UCSD-AML1 (cell line): ENCODE measurements around the gene FBXW8.
"Not testable (repeated sequence)": the region's sequence is repeated elsewhere in the genome, so short reads cannot be mapped to it uniquely, and the experiment has no call there.

Experiments used
- DNase-seq: peaks from one replicate; lab custom pipeline; 2025; ENCODE audit not compliant: unreplicated experiment; lab: John Stamatoyannopoulos, UW

FBXW8 gene

DNA sequence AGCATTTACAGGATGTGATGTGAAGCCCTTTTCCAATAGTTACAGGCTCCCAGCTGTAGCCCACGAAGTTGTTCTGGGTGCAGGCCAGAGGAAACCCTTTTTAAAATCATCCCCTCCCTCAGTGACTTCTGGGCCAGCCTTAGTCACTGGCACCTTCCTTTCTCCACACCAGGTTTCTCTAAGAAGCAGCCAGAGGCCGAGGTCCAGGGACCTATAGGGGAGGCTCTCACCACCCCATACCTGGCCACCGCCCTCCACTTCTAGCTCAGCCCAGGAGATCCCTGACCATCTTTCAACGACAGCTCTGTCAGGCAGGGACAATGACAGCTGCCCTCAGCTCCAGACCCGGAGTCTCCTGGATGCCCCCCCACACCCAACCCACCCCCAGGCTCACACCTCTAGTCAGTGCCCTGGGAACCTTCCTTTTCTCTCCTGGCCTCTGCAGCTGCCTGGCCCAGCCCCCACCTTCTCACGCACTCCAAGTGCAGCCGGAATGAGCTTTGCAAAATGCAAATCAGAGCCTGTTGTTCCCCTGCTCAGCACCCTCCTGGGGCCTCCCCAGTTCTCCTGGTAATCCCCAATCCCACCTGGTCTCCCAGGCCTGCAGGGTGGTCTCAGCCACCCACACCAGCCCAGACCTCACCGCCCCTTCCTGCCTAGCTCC lies 141.8 kb downstream of the FBXW8 start:
- DNase-seq, result no peak

DNA sequence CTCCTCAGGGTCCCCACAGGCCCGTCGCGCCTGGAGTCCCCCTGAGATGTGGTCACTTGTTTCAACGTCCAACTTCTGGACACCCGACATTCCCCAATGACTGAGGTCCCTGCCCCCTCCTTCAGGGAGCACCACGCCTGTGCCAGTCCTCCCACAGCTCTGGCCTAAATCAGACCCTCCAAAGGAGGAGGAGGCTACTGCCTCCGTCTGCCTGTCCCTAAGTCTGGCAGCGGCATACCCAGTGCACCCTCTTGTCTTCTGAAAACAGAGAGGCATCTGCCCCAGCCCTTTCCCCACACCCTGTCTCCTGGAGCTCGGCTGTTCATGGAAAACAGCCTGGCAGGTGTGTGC lies 142.3 kb downstream of the FBXW8 start:
- no peak for DNase-seq

- no peak for DNase-seq
Observed at GRCh38 chr12:117053597-117054201, 142.9 kb downstream of the FBXW8 start.

DNA sequence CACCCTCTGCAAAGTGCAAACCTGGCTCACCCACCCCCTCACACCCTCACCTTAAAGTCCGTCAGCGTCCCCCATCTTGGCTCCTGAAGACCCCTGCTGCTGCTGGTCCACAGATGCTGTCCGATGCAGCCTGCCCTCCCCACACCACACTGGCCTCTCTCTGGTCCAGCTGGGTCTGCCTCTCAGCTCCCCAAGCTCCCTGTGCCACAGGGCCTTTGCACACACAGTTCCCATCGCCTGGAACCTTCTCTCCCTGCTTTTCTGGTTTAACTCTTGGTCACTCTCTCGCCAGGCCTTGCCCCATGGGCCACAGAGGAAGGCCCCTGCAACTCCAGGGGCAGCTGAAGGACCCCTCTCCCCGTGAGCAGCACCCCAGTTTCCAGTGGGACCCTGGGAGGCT lies 143.5 kb downstream of the FBXW8 start:
- DNase-seq, result no peak

DNA sequence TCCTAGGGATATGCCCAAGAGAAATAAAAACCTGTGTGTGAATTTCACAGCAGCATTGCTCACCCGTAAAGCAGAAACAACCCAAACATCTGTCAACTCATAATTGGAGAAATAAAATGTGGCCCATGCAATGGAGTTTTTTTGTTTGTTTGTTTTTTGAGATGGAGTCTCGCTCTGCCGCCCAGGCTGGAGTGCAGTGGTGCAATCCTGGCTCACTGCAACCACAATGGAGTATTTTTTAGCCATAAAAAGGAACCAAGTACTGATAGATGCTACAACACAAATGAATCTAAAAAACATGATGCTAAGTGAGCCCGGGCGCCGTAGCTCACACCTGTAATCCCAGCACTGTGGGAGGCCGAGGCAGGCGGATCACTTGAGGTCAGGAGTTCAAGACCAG lies 146.9 kb downstream of the FBXW8 start:
- DNase-seq, result not testable (repeated sequence)

- DNase-seq, result no peak
Observed at GRCh38 chr12:117058442-117059072, 147.8 kb downstream of the FBXW8 start.

- DNase-seq, result no peak
Observed at GRCh38 chr12:117059156-117059555, 148.4 kb downstream of the FBXW8 start.

DNA sequence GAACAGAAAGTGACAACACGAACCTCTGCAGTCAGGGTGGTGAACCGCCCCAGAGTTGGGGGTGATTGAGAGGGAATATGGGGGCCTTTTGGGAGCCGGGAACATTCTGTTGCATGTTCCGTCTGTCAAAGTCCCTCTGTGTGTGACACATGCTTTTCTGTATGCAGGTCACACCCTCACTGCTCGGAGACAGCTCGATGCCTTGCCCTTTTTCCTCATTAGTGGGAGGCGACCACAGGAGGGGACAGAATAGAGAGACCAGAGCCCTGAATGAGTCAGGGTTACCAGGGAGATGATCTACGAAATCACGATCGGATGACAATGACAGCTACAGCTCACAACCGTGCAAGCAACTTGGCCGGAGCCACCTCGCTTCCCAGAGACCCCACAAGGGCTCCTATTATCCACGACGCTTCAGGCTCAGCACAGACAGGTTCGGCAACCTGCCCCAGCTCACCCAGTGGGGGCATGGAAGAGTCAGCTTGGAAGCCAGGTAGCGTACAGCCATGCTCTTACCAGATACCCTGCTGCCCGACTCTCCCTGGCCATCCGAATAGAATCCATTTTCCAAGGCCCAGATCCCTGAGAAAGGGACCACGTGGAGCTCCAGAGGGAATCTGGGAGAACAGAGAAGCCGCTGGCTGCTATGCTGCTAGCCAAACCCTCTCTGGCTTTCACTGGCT lies 149.6 kb downstream of the FBXW8 start:
- DNase-seq, result no peak

GRCh38 chr12:117060929-117061305 lies 150.2 kb downstream of the FBXW8 start:
- peak; percentile 21 for DNase-seq

- DNase-seq, result no peak
Observed at GRCh38 chr12:117061555-117062079, 150.9 kb downstream of the FBXW8 start.

DNA sequence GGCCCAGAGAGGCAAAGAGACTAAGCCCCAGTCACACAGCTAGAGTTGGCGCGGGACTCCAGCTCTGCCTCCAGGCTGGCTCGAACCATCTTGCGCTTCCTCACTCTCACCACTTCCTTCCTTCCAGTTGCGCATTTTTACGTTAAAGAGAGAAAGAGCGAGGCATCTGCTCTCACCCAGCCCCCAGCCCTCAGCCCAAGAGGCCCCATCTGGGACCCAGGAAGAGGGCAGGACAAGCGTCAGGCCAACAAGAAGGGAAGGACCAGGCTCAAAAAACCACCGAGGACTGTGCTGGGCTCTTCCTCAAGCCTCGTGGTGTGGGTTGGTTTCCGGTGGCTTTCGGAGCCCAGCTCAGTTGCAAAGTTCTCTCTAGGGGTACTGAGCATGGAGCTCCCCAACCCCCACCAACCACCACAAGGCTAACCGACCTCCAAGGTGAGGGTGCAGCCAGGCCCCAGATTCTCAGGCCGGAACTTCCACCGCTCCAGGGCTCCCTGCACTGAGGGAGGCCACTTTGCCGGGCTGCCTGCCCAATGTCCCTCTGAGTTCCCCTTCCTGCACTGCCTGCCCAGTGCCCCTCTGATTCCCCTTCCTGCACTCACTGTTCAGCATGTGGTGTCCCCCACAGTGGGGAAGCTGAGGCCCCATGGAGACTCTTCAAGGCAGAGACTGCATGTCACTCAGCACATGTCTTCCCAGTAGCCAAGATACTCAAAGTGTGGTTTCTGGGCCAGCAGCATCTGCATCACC lies 152.6 kb downstream of the FBXW8 start:
- peak; percentile 89 for DNase-seq

- no peak for DNase-seq
Observed at GRCh38 chr12:117064049-117064448, 153.3 kb downstream of the FBXW8 start.

- no peak for DNase-seq
Observed at GRCh38 chr12:117064596-117064995, 153.8 kb downstream of the FBXW8 start.

GRCh38 chr12:117067016-117067415 lies 156.3 kb downstream of the FBXW8 start:
- no peak for DNase-seq

GRCh38 chr12:117067638-117068037 lies 156.9 kb downstream of the FBXW8 start:
- DNase-seq, result no peak

DNA sequence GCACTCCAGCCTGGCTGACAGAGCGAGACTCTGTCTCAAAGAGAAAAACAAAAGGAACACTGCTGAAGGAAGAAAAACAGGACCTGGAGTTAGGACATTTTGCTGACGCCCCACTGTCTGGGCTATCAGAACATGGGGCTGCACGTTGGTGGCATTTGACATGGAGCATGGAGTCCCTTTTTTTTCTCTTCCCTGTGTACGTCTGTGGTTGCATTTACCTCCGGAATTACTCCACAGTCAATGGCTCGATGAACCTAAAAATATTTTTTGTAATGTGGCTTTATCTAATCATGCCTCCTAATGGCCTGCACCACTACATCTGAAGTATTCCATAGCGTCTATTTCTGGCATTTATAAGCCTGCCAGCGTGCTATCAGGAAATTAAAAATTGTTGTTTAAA lies 157.7 kb downstream of the FBXW8 start:
- no peak for DNase-seq

GRCh38 chr12:117069101-117069797 lies 158.5 kb downstream of the FBXW8 start:
- DNase-seq, result no peak

DNA sequence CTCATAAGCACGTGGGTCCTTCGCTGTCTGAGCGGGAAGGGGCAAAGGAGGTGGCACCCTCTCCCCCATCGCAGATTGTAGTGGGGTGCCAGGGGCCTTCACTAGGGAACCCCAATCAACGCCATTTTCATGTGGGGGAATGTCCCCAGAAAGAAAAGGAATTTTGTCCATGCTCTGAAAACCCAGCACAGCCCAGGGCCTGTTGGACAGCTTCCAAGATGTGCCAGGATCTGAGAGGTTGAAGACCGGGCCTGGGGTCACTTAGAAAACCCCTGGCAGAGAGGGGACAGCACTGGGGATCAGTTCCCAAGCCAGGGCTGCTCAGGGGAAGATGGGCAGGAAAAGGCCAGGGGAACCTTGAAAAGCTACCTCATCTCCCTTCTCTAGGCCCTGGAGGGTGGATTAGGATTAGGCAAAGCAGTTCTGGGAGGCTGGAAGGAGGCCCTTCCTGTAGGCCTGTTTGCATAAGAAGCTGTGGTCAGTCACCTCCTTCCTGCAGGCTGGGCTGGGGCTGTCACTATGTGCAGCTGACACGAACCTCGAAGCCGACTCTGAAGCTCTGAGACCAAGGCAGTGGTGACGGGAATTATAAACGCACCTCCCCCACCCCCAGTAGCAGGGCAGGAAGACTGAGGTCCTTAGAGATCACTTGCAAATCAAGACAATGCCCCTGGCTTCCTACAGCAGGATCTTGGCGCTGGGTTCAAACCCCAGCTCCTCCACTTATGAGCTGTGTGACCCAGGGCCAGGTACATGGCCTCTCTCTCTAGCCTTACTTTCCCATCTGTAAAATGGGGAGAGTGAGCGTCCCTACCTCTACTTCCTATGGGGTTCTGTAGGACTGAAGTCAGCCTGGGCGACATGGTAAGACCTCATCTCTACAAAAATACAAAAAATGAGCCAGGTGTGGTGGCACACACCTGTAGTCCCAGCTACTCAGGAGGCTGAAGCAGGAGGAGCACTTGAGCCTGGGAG lies 159.5 kb downstream of the FBXW8 start:
- peak; percentile 90 for DNase-seq

DNA sequence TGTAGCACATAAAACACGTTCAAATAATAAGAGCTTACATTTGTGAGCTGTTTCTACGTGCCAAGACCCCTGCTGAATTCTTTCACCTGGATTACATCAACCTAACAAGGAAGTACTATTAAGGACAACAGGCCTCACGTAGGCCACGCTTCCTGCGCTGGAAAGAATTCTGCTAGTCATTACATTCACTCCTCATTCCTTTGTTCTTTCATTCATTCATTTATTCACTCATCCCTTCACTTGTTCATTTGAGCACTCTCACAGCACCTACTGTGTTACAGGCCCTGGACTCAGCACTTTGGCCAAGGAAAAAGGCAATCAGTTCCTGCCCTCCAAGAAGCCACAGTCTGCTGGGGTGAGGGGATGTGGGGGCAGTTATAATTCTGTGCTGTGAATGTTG lies 160.3 kb downstream of the FBXW8 start:
- no peak for DNase-seq
